KG1 (cell line): ENCODE data around the gene ABHD17B.

Experiments used
- DNase-seq: peaks from one replicate; lab custom pipeline; 2025; lab: John Stamatoyannopoulos, UW

ABHD17B gene

DNA sequence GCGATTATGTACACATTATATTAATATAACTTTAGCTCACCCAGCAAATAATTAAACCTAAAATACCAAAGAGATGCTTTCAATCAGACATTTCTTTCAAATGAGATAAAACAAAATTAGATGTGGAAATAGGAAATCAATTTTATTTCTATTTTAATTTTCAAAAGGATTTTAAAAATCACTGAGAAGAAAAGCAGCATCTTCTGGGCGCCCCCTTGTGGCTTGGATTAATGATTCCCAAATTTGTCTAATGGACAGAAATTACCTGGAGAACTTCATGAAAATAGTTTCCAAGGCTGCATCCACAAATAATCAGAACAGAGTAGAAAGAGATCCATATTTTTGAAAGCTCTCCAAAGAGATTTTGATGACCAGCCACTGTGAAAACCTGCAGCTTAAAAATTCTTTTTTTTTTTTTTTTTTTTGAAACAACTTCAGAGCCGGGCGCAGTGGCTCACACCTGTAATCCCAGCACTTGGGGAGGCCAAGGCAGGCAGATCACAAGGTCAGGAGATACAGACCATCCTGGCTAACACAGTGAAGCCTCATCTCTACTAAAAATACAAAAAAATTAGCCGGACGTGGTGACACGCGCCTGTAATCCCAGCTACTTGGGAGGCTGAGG is 91.8 kb downstream of the ABHD17B start:
- DNase-seq: no peak

DNA sequence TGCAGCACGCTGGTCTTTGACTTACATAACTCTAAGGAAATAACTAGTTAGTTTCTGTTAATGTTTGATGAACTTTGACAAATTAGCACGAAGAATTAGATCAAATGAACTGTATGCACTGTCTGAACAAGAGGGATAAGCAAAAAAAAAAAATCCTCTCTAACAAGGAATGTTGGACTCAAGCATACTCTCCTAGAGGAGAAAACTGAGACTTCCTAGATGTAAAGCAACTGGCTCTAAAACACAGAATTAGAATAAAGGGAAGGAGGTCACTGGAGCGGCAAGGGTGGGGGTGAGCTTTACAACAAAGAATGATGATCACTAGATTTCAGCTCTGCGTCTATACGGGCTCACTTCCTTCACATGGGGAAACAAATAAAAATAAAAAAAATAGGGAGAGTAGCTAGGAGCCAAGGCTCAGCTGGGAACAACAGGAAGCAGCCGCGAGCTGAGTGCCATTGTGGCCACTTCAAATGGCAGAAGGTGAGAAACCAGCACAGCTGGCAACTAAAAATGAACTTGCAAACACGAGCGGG is 94.0 kb downstream of the ABHD17B start:
- DNase-seq: no peak
